ENCODE results near the gene ITPR3.

DNA sequence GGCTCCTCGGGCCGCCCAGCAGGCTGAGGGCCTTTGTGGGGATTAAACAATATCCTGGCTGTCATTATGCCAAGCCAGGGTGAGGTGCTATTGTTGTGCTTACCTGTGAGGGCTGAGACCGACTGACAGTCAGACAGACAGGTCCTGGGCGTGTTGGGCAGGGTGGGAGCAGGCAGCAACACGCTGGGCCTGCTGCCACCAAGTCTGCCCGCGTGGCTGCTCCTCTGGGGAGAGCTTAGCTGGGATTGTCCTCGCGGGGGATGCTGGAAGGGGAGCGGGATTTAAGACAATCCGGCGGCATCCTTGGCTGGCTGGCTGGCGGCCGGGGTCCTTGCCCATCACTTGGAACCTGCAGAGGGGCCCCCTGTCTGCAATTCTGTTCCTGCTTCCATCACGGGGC lies 20.0 kb downstream of the ITPR3 start:
- TF ChIP-seq, protein P1, sequence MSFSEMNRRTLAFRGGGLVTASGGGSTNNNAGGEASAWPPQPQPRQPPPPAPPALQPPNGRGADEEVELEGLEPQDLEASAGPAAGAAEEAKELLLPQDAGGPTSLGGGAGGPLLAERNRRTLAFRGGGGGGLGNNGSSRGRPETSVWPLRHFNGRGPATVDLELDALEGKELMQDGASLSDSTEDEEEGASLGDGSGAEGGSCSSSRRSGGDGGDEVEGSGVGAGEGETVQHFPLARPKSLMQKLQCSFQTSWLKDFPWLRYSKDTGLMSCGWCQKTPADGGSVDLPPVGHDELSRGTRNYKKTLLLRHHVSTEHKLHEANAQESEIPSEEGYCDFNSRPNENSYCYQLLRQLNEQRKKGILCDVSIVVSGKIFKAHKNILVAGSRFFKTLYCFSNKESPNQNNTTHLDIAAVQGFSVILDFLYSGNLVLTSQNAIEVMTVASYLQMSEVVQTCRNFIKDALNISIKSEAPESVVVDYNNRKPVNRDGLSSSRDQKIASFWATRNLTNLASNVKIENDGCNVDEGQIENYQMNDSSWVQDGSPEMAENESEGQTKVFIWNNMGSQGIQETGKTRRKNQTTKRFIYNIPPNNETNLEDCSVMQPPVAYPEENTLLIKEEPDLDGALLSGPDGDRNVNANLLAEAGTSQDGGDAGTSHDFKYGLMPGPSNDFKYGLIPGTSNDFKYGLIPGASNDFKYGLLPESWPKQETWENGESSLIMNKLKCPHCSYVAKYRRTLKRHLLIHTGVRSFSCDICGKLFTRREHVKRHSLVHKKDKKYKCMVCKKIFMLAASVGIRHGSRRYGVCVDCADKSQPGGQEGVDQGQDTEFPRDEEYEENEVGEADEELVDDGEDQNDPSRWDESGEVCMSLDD (CRISPR knock-in tag; IDR thresholded peaks at IDR 0.05; ENCODE audit: borderline replicate concordance), result no peak
- TF ChIP-seq POLR2A (IDR thresholded peaks at IDR 0.05; ENCODE audit: insufficient read depth in 1 of 2, low read depth in 2 of 2, low read length in 2 of 2), result no peak
- TF ChIP-seq, protein P2, sequence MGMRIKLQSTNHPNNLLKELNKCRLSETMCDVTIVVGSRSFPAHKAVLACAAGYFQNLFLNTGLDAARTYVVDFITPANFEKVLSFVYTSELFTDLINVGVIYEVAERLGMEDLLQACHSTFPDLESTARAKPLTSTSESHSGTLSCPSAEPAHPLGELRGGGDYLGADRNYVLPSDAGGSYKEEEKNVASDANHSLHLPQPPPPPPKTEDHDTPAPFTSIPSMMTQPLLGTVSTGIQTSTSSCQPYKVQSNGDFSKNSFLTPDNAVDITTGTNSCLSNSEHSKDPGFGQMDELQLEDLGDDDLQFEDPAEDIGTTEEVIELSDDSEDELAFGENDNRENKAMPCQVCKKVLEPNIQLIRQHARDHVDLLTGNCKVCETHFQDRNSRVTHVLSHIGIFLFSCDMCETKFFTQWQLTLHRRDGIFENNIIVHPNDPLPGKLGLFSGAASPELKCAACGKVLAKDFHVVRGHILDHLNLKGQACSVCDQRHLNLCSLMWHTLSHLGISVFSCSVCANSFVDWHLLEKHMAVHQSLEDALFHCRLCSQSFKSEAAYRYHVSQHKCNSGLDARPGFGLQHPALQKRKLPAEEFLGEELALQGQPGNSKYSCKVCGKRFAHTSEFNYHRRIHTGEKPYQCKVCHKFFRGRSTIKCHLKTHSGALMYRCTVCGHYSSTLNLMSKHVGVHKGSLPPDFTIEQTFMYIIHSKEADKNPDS (CRISPR knock-in tag; IDR thresholded peaks at IDR 0.05), result no peak
- TF ChIP-seq GABPA (IDR thresholded peaks at IDR 0.05; ENCODE audit: low read depth, low read length), result no peak
- TF ChIP-seq GABPA (CRISPR knock-in tag; IDR thresholded peaks at IDR 0.05; ENCODE audit: low read depth), result no peak

Data from HepG2 (cell line).